Mesendoderm (in vitro differentiated cells): ENCODE results near the gene CROCC.

ENCODE experiments used
- DNase-seq: peaks from one replicate; pipeline ENCODE4 v3.0.0; 2013
- H2AK5ac ChIP-seq: 2 replicates; pipeline ENCODE4 v1.6.1; 2013; ENCODE audit warnings: low read length, inconsistent platforms
- H2BK120ac ChIP-seq: 2 replicates; pipeline ENCODE4 v1.6.1; 2013; ENCODE audit warnings: low read depth, mild to moderate bottlenecking, low read length, moderate library complexity, mixed read lengths
- H2BK15ac ChIP-seq: replicated peaks from 2 replicates; pipeline ENCODE4 v1.6.1; 2013; ENCODE audit warnings: low read depth, mild to moderate bottlenecking, moderate library complexity
- H2BK5ac ChIP-seq: 2 replicates; pipeline ENCODE4 v1.6.1; 2013; ENCODE audit warnings: low read length, inconsistent platforms
- H3K18ac ChIP-seq: 2 replicates; pipeline ENCODE4 v1.6.1; 2013; ENCODE audit warnings: mild to moderate bottlenecking, low read length, mixed read lengths
- H3K23ac ChIP-seq: one replicate; pipeline ENCODE4 v1.6.1; 2013; ENCODE audit warnings: low read length
- H3K27ac ChIP-seq: 2 replicates; pipeline ENCODE4 v1.5.1; 2013; ENCODE audit warnings: low read depth, mild to moderate bottlenecking, inconsistent platforms, low read length, moderate library complexity
- H3K27me3 ChIP-seq: 2 replicates; pipeline ENCODE4 v1.6.1; 2013; ENCODE audit warnings: low read length, control low read depth, mild to moderate bottlenecking, inconsistent platforms; ENCODE audit not compliant: insufficient read depth, poor library complexity
- H3K36me3 ChIP-seq: 2 replicates; pipeline ENCODE4 v1.6.1; 2013; ENCODE audit warnings: low read length, inconsistent platforms; ENCODE audit not compliant: control insufficient read depth, insufficient read depth
- H3K4ac ChIP-seq: one replicate; pipeline ENCODE4 v1.6.1; 2013; ENCODE audit warnings: low read depth, mild to moderate bottlenecking, low read length, moderate library complexity
- H3K4me1 ChIP-seq: 2 replicates; pipeline ENCODE4 v1.6.1; 2013; ENCODE audit warnings: low read depth, low read length, inconsistent platforms; ENCODE audit not compliant: control insufficient read depth
- H3K4me2 ChIP-seq: 2 replicates; pipeline ENCODE4 v1.6.1; 2013; ENCODE audit warnings: low read length
- H3K4me3 ChIP-seq: 2 replicates; pipeline ENCODE4 v1.5.1; 2013; ENCODE audit warnings: mild to moderate bottlenecking, low read length
- H3K56ac ChIP-seq: one replicate; pipeline ENCODE4 v1.6.1; 2013; ENCODE audit warnings: low read length
- H3K79me1 ChIP-seq: 2 replicates; pipeline ENCODE4 v1.6.1; 2013; ENCODE audit warnings: low read length, inconsistent platforms
- H3K79me2 ChIP-seq: 2 replicates; pipeline ENCODE4 v1.6.1; 2013; ENCODE audit warnings: mild to moderate bottlenecking, low read length; ENCODE audit not compliant: control insufficient read depth, insufficient read depth
- H3K9ac ChIP-seq: 2 replicates; pipeline ENCODE4 v1.6.1; 2013; ENCODE audit warnings: low read length, inconsistent platforms
- H4K5ac ChIP-seq: one replicate; pipeline ENCODE4 v1.6.1; 2013; ENCODE audit warnings: low read length
- H4K8ac ChIP-seq: one replicate; pipeline ENCODE4 v1.6.1; 2013; ENCODE audit warnings: low read depth, mild to moderate bottlenecking, control low read depth, low read length, moderate library complexity
- WGBS: extraction: QIAGEN DNeasy Blood & Tissue Kit; methylation state at CpG from one replicate; pipeline ENCODE4 v1.1.7; 2013; ENCODE audit warnings: low lambda C conversion rate, missing lambda C conversion rate; ENCODE audit not compliant: insufficient coverage; ENCODE audit errors: extremely low coverage; 5-methylcytosine and 5-hydroxymethylcytosine counted together

Gene CROCC

GRCh38 chr1:16924216-16924918 lies 2.6 kb downstream of the CROCC start:
- no peak overlapping the region for H3K27ac ChIP-seq
- DNase-seq: no peak

DNA sequence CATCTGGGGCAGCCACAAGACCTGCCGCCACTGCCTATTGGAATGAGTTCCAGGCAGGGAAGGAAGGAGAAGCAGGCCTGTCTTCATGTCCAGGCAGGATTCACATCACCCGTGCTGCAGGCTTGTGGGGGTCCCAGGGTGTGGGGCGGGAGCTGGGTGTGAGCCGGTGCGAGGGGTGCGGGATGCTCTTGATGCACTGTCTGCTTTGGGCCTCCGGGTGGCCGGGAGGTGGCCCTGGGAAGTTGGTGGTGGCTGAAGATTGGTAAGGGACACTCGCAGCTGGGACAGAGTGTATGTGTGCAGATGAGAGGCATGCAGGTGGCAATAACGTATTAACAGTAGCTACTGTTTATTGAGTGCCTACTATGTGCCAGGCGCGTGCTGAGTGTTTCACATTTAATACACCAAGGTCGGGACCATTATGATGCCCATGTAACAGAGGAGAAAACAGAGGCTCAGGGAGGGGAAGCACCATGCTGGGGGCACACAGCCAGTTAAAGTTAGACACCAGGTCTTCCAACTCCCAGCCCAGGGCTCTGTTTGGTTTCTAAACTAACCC lies 3.3 kb downstream of the CROCC start:
- Histone ChIP-seq H3K36me3 (no peaks in the 10 kb centered on the region), H3K18ac (no peak overlapping the region), H3K9ac (no peak overlapping the region), H3K27ac (no peak overlapping the region), H3K56ac (no peak overlapping the region), H2BK120ac (no peak overlapping the region), H2AK5ac (no peak overlapping the region), H3K4ac (no peak overlapping the region), H3K79me2 (peaks cover 5% of the 10 kb centered on the region), H3K4me3 (no peak overlapping the region), H3K27me3 (no peaks in the 10 kb centered on the region), H2BK15ac (no peak overlapping the region), H2BK5ac (no peak overlapping the region), H4K8ac (no peak overlapping the region), H3K4me1 (no peaks in the 10 kb centered on the region), H3K4me2 (no peak overlapping the region), H3K79me1 (peaks cover 3% of the 10 kb centered on the region), H3K23ac (no peak overlapping the region), H4K5ac (no peak overlapping the region)
- WGBS: no CpG with 5 or more reads among the region's 13 CpGs
- no peak for DNase-seq

More at GRCh38 chr1:16924216-16924918, 2.6 kb downstream of the CROCC start:
- Histone ChIP-seq H3K4me2 (no peak overlapping the region), H3K56ac (no peak overlapping the region), H3K4me1 (no peaks in the 10 kb centered on the region), H4K5ac (no peak overlapping the region), H3K36me3 (no peaks in the 10 kb centered on the region), H2AK5ac (no peak overlapping the region), H3K4me3 (no peak overlapping the region), H3K27me3 (no peaks in the 10 kb centered on the region), H3K9ac (no peak overlapping the region), H2BK5ac (no peak overlapping the region), H3K23ac (no peak overlapping the region), H2BK120ac (no peak overlapping the region), H3K18ac (no peak overlapping the region), H3K79me1 (peaks cover 3% of the 10 kb centered on the region), H2BK15ac (no peak overlapping the region), H3K4ac (no peak overlapping the region), H4K8ac (no peak overlapping the region), H3K79me2 (peaks cover 5% of the 10 kb centered on the region)
- WGBS: no CpG with 5 or more reads among the region's 23 CpGs

- Histone ChIP-seq H3K27me3 (no peaks in the 10 kb centered on the region), H2AK5ac (no peak overlapping the region), H3K4ac (no peak overlapping the region), H3K79me1 (peaks cover 3% of the 10 kb centered on the region), H3K9ac (no peak overlapping the region), H3K4me1 (no peaks in the 10 kb centered on the region), H2BK15ac (no peak overlapping the region), H3K23ac (no peak overlapping the region), H3K18ac (no peak overlapping the region), H3K36me3 (no peaks in the 10 kb centered on the region), H3K4me3 (no peak overlapping the region), H2BK5ac (no peak overlapping the region), H2BK120ac (no peak overlapping the region), H3K56ac (no peak overlapping the region), H4K8ac (no peak overlapping the region), H3K27ac (no peak overlapping the region), H4K5ac (no peak overlapping the region), H3K4me2 (no peak overlapping the region), H3K79me2 (peaks cover 5% of the 10 kb centered on the region)
- DNase-seq: no peak
- no CpG with 5 or more reads among the region's 13 CpGs for WGBS
Observed at GRCh38 chr1:16925635-16926490, 4.1 kb downstream of the CROCC start.

DNA sequence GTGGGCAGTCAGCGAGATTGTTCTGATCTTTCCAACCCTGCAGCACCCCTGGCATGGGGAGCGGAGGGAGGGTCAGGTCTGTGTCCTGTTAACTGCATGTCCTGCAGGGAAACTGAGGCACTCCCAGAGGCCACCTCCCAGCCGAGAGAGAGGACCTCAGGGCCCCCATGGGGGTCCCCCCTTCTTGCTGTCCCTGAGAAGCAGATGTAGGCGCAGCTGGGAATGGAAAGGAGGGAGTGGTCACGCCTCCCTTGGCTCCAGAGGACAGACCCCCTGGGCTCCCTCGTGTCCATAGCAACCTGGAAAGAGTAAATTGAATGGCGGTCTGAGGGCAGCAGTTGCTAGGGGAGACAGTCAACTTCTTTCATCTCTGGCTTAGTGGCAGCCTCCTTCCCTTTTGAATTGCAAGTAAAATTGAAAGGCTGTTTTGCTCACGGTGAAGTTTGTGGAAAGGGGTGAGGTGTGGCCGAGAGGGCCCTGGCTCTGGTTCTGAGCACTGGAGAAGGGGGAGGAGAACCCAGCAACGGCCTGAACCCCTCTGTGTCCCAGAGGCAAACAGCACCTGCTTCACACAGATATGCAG lies 4.9 kb downstream of the CROCC start:
- DNase-seq: peak; percentile 72
- Histone ChIP-seq H2BK15ac (no peak overlapping the region), H3K23ac (no peak overlapping the region), H3K4me1 (no peaks in the 10 kb centered on the region), H3K4me2 (no peak overlapping the region), H2BK5ac (no peak overlapping the region), H3K79me2 (peaks cover 5% of the 10 kb centered on the region), H3K36me3 (no peaks in the 10 kb centered on the region), H3K79me1 (peaks cover 3% of the 10 kb centered on the region), H3K4me3 (no peak overlapping the region), H2AK5ac (no peak overlapping the region), H4K5ac (no peak overlapping the region), H3K56ac (no peak overlapping the region), H2BK120ac (no peak overlapping the region), H3K18ac (no peak overlapping the region), H4K8ac (no peak overlapping the region), H3K27ac (no peak overlapping the region), H3K4ac (no peak overlapping the region), H3K27me3 (no peaks in the 10 kb centered on the region), H3K9ac (no peak overlapping the region)
- WGBS: no CpG with 5 or more reads among the region's 10 CpGs

DNA sequence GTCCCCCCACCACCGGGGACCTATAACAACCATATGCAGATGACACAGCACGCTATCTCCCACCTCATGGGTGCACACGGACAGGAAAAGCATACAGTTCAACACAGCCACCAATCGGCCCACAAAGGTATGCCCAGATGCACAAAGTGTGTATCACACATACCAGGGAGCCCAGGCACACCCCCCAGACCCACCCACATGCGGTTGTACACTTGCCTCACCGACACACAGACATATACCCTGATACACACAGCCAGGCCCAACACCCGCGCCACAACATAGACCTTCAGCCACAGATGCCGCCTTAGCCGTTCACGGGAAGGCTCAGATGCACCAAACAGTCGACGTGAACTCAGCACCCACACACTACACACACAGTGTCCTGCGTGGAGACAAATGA lies 5.5 kb downstream of the CROCC start:
- H2BK5ac ChIP-seq: no peak overlapping the region
- H3K79me2 ChIP-seq: peaks cover 1% of the 10 kb centered on the region
- H4K5ac ChIP-seq: no peak overlapping the region
- H4K8ac ChIP-seq: no peak overlapping the region
- H2BK15ac ChIP-seq: no peak overlapping the region
- H2BK120ac ChIP-seq: no peak overlapping the region
- no peaks in the 10 kb centered on the region for H3K27me3 ChIP-seq
- H3K9ac ChIP-seq: no peak overlapping the region
- H3K23ac ChIP-seq: no peak overlapping the region
- no peaks in the 10 kb centered on the region for H3K4me1 ChIP-seq
- H3K36me3 ChIP-seq: no peaks in the 10 kb centered on the region
- no peak overlapping the region for H3K4me3 ChIP-seq
- no peak overlapping the region for H2AK5ac ChIP-seq
- no peak overlapping the region for H3K56ac ChIP-seq
- no peak for DNase-seq
- no peak overlapping the region for H3K4me2 ChIP-seq
- no peak overlapping the region for H3K4ac ChIP-seq
- no peak overlapping the region for H3K18ac ChIP-seq
- no peak overlapping the region for H3K27ac ChIP-seq
- no CpG with 5 or more reads among the region's 14 CpGs for WGBS
- peaks cover under 1% of the 10 kb centered on the region for H3K79me1 ChIP-seq
